GM12878 (cell line): ENCODE data around the gene TCF15.

ENCODE experiments used
- BHLHE40 ChIP-seq, 2 experiments: fragments of 450-650 bp in 1 of 2; IDR thresholded peaks; 2 replicates each; pipeline ENCODE4 v1.6.1; 2011 to 2017; ENCODE audit warnings: low read depth in 2 of 2, borderline replicate concordance in 1 of 2, improper control_type of control experiment in 1 of 2, low read length in 1 of 2, mild to moderate bottlenecking in 1 of 2
- GABPA ChIP-seq: IDR thresholded peaks from 2 replicates; pipeline ENCODE4 v1.6.1; 2014; ENCODE audit warnings: antibody characterized with exemption, low read depth, mild to moderate bottlenecking, inconsistent platforms
- POLR2AphosphoS5 ChIP-seq: IDR thresholded peaks from 2 replicates; pipeline ENCODE4 v1.6.1; 2011; ENCODE audit warnings: mild to moderate bottlenecking, low read length, inconsistent platforms
- RFX5 ChIP-seq: IDR thresholded peaks from 2 replicates; pipeline ENCODE4 v1.6.1; 2011; ENCODE audit warnings: low read depth, low read length, improper control_type of control experiment
- SRF ChIP-seq, 2 experiments: IDR thresholded peaks; 2 replicates each; pipeline ENCODE4 v1.6.1; 2011; ENCODE audit warnings: low read depth in 2 of 2, low read length in 2 of 2, mild to moderate bottlenecking in 1 of 2, moderate library complexity in 1 of 2
- TF ChIP-seq, protein P1 (sequence below), 3 experiments: IDR thresholded peaks in 2 of 3; conservative IDR thresholded peaks in 1 of 3; 2 replicates each; pipeline ENCODE4 v1.5.1; 2011; ENCODE audit warnings: low read depth in 3 of 3, low read length in 3 of 3, mild to moderate bottlenecking in 3 of 3, control low read depth in 2 of 3, moderate library complexity in 2 of 3, inconsistent platforms in 1 of 3, mixed read lengths in 1 of 3; ENCODE audit not compliant: control insufficient read depth in 2 of 3, insufficient read depth in 1 of 3; ENCODE audit errors: extremely low read depth in 1 of 3

DNA sequence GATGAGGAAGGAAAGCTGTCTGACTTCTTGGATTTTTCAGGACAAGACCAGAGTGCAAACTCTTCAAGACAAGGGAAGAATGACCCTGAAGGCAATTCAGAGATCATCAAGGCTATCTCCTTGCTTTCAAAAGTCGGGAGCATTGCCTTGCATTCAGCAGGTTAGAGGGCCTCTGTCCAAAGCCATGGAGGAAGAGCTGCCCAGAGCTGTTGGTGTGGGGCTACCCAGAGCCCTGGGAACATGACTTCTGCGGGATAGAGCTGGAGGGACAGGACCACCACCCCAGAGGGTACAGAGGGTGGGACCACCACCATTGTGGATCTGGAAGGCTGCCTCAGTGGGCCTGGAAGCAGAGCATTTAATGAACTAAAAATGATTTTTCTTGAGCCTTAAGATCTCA is 48.1 kb upstream of the TCF15 start:
- TF ChIP-seq SRF (IDR thresholded peaks at IDR 0.05; ENCODE audit: low read depth in 2 of 2, low read length in 2 of 2) (no peak), BHLHE40 (IDR thresholded peaks at IDR 0.05; ENCODE audit: borderline replicate concordance in 1 of 2, low read depth in 2 of 2, low read length in 1 of 2) (no peak), RFX5 (no peak), GABPA (no peak), POLR2AphosphoS5 (no peak)
- TF ChIP-seq, protein P1, sequence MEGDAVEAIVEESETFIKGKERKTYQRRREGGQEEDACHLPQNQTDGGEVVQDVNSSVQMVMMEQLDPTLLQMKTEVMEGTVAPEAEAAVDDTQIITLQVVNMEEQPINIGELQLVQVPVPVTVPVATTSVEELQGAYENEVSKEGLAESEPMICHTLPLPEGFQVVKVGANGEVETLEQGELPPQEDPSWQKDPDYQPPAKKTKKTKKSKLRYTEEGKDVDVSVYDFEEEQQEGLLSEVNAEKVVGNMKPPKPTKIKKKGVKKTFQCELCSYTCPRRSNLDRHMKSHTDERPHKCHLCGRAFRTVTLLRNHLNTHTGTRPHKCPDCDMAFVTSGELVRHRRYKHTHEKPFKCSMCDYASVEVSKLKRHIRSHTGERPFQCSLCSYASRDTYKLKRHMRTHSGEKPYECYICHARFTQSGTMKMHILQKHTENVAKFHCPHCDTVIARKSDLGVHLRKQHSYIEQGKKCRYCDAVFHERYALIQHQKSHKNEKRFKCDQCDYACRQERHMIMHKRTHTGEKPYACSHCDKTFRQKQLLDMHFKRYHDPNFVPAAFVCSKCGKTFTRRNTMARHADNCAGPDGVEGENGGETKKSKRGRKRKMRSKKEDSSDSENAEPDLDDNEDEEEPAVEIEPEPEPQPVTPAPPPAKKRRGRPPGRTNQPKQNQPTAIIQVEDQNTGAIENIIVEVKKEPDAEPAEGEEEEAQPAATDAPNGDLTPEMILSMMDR (IDR thresholded peaks at IDR 0.05 in 2 of 3, conservative IDR thresholded peaks at IDR 0.05 in 1 of 3; ENCODE audit: control insufficient read depth in 2 of 3, extremely low read depth in 1 of 3, insufficient read depth in 1 of 3, low read depth in 3 of 3, low read length in 3 of 3): no peak
